Ishikawa (cell line): ENCODE results near the gene ASB16.

ENCODE experiments used
- CEBPB ChIP-seq: IDR thresholded peaks from 2 replicates; pipeline ENCODE4 v1.6.1; 2012
- CREB1 ChIP-seq: IDR thresholded peaks from 2 replicates; pipeline ENCODE4 v1.6.1; 2012; ENCODE audit warnings: low read depth
- EGR1 ChIP-seq: IDR thresholded peaks from 2 replicates; pipeline ENCODE4 v1.6.1; 2012
- EP300 ChIP-seq: IDR thresholded peaks from 2 replicates; pipeline ENCODE4 v1.6.1; 2012; ENCODE audit warnings: borderline replicate concordance
- FOXM1 ChIP-seq: IDR thresholded peaks from 2 replicates; pipeline ENCODE4 v1.6.1; 2012; ENCODE audit warnings: low read depth, borderline replicate concordance
- MAX ChIP-seq: IDR thresholded peaks from 2 replicates; pipeline ENCODE4 v1.6.1; 2012
- NFIC ChIP-seq: IDR thresholded peaks from 2 replicates; pipeline ENCODE4 v1.6.1; 2012
- RAD21 ChIP-seq: IDR thresholded peaks from 2 replicates; pipeline ENCODE4 v1.6.1; 2012; ENCODE audit warnings: low read depth
- TAF1 ChIP-seq: IDR thresholded peaks from 2 replicates; pipeline ENCODE4 v1.6.1; 2012; ENCODE audit warnings: low read depth, mild to moderate bottlenecking
- TCF12 ChIP-seq: IDR thresholded peaks from 2 replicates; pipeline ENCODE4 v1.6.1; 2012; ENCODE audit warnings: low read depth
- TEAD4 ChIP-seq: IDR thresholded peaks from 2 replicates; pipeline ENCODE4 v1.6.1; 2012
- YY1 ChIP-seq: IDR thresholded peaks from 2 replicates; pipeline ENCODE4 v1.6.1; 2012; ENCODE audit warnings: low read depth
- ZBTB7A ChIP-seq: IDR thresholded peaks from 2 replicates; pipeline ENCODE4 v1.6.1; 2012; ENCODE audit warnings: low read depth
- TF ChIP-seq, protein P1 (sequence below): IDR thresholded peaks from 2 replicates; pipeline ENCODE4 v1.6.1; 2012
- TF ChIP-seq, protein P2 (sequence below): IDR thresholded peaks from 2 replicates; pipeline ENCODE4 v1.6.1; 2012; ENCODE audit warnings: low read depth, mild to moderate bottlenecking

ASB16 gene

DNA sequence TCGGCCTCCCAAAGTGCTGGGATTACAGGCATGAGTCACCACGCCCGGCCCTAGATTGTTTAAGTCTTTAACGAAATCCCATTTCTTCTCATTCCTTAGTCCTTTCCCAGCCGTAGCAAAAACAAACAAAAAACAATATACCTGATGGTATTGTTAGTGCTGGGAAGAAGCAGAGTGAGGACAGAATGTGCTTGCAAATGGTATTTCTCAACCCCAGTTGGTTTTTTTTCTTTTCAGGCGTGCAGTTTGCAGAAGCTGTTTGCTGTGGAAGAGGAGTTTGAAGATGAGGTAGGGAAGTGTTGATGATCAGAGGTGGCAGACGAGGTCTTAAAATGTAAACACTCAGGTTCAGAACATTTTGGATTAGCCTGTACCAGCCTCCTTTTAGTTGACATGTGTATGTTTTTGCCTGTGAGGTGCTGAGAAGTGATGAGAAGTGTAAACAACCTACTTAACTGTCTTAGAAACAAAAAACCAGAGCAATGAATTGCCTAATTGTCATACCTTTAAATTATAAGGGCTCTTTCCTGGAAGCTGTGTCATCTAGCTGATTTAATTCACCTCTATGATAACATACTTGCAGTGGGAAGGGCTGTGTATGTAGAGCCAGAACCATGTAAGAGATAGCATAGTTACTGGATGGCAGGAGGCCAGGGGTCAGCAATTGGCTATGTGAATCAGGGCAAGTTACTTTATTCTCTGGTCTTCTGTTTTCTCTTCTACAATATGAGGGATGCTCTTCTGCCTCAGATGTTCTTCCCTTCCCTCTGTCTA, 25.4 kb upstream of the ASB16 start:
- TF ChIP-seq RAD21 (no peak), TAF1 (no peak), TEAD4 (no peak), CREB1 (no peak), TCF12 (no peak), FOXM1 (no peak), NFIC (no peak)
- TF ChIP-seq, protein P1, sequence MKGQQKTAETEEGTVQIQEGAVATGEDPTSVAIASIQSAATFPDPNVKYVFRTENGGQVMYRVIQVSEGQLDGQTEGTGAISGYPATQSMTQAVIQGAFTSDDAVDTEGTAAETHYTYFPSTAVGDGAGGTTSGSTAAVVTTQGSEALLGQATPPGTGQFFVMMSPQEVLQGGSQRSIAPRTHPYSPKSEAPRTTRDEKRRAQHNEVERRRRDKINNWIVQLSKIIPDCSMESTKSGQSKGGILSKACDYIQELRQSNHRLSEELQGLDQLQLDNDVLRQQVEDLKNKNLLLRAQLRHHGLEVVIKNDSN: no peak

GRCh38 chr17:44146375-44147346, 23.8 kb upstream of the ASB16 start:
- no peak for TF ChIP-seq FOXM1
- TF ChIP-seq YY1: no peak
- TF ChIP-seq CREB1: no peak
- no peak for TF ChIP-seq EP300
- TF ChIP-seq CEBPB: no peak
- TF ChIP-seq MAX: no peak
- TF ChIP-seq, protein P1: no peak
- no peak for TF ChIP-seq EGR1
- TF ChIP-seq, protein P2, sequence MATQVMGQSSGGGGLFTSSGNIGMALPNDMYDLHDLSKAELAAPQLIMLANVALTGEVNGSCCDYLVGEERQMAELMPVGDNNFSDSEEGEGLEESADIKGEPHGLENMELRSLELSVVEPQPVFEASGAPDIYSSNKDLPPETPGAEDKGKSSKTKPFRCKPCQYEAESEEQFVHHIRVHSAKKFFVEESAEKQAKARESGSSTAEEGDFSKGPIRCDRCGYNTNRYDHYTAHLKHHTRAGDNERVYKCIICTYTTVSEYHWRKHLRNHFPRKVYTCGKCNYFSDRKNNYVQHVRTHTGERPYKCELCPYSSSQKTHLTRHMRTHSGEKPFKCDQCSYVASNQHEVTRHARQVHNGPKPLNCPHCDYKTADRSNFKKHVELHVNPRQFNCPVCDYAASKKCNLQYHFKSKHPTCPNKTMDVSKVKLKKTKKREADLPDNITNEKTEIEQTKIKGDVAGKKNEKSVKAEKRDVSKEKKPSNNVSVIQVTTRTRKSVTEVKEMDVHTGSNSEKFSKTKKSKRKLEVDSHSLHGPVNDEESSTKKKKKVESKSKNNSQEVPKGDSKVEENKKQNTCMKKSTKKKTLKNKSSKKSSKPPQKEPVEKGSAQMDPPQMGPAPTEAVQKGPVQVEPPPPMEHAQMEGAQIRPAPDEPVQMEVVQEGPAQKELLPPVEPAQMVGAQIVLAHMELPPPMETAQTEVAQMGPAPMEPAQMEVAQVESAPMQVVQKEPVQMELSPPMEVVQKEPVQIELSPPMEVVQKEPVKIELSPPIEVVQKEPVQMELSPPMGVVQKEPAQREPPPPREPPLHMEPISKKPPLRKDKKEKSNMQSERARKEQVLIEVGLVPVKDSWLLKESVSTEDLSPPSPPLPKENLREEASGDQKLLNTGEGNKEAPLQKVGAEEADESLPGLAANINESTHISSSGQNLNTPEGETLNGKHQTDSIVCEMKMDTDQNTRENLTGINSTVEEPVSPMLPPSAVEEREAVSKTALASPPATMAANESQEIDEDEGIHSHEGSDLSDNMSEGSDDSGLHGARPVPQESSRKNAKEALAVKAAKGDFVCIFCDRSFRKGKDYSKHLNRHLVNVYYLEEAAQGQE: no peak
- no peak for TF ChIP-seq TEAD4
- no peak for TF ChIP-seq RAD21
- no peak for TF ChIP-seq NFIC
- no peak for TF ChIP-seq TCF12
- no peak for TF ChIP-seq TAF1
- TF ChIP-seq ZBTB7A: no peak

DNA sequence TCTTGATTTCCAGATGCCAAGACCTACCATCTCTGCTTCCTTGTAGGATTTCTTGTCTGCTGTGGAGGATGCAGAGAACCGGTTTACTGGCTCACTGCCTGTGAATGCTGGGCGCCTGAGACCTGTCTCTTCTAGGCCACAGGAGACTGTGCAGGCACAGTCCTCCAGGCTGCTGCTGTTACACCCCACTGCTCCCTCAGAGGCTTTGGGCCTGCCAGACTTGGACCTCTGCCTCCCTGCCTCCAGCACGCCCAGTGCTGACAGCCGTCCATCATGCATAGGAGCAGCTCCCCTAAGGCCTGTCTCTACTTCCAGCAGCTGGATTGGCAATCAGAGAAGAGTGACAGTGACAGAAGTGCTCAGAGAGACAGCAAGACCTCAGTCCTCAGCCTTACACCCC, 22.7 kb upstream of the ASB16 start:
- TF ChIP-seq CREB1 (no peak), NFIC (no peak), FOXM1 (no peak), MAX (no peak), ZBTB7A (no peak), RAD21 (no peak), TCF12 (no peak), EGR1 (no peak), CEBPB (no peak), TAF1 (no peak), TEAD4 (no peak)
- TF ChIP-seq, protein P2: no peak
- TF ChIP-seq, protein P1: no peak

GRCh38 chr17:44149750-44150329, 20.7 kb upstream of the ASB16 start:
- no peak for TF ChIP-seq ZBTB7A
- no peak for TF ChIP-seq TCF12
- TF ChIP-seq YY1: no peak
- TF ChIP-seq NFIC: no peak
- TF ChIP-seq, protein P1: no peak
- TF ChIP-seq RAD21: no peak
- TF ChIP-seq CREB1: no peak
- TF ChIP-seq CEBPB: no peak
- TF ChIP-seq EP300: no peak
- no peak for TF ChIP-seq EGR1
- no peak for TF ChIP-seq TAF1
- TF ChIP-seq, protein P2: no peak
